ENCODE results near the gene PREX1. TPM values are rescaled to one million over a fixed set of nuclear protein-coding genes. Genes with fewer than 3 reads are reported as not detected.
"Not testable (repeated sequence)": the region's sequence is repeated elsewhere in the genome, so short reads cannot be mapped to it uniquely, and the experiment has no call there.

Gene PREX1
- 11.2 TPM for total RNA-seq
- long read RNA-seq, full-length matches to known transcripts = 3 of 18 reads
- long read RNA-seq, partial matches to known transcripts = 12 of 18 reads
- long read RNA-seq, other reads (novel, unspliced or antisense) = 3 of 18 reads

GRCh38 chr20:48827855-48828733 is at the start of gene PREX1:
TSS of gene PREX1 (minus strand) at chr20:48827999. CDS start at chr20:48827860, 139 bp downstream.
- Histone ChIP-seq H3K27ac (replicated peaks) (peak within 1 kb of the TSS; percentile 89), H3K9me3 (replicated peaks) (no peaks in the 10 kb centered on the region), H3K4me3 (peak within 1 kb of the TSS; percentile 79), H3K27me3 (ENCODE audit: low read depth) (peaks cover 7% of the 10 kb centered on the region), H3K4me1 (peaks cover 63% of the 10 kb centered on the region), H3K36me3 (no peaks in the 10 kb centered on the region)
- peak; percentile 86 for DNase-seq
- peak; percentile 35 for TF ChIP-seq CTCF (IDR thresholded peaks at IDR 0.05; ENCODE audit: borderline replicate concordance)
- intact Hi-C loops (cut with micrococcal nuclease) = no loop called here

GRCh38 chr20:48877304-48877703 is 49.5 kb upstream of the PREX1 start:
- Histone ChIP-seq H3K27me3 (ENCODE audit: low read depth) (no peaks in the 10 kb centered on the region), H3K9me3 (replicated peaks) (no peaks in the 10 kb centered on the region), H3K36me3 (no peaks in the 10 kb centered on the region), H3K27ac (replicated peaks) (no peak overlapping the region), H3K4me1 (peaks cover 4% of the 10 kb centered on the region), H3K4me3 (no peak overlapping the region)
- intact Hi-C loops (cut with micrococcal nuclease) = no loop called here
- no peak for TF ChIP-seq CTCF (IDR thresholded peaks at IDR 0.05; ENCODE audit: borderline replicate concordance)
- DNase-seq = no peak

- no peaks in the 10 kb centered on the region for H3K36me3 ChIP-seq
- no peak overlapping the region for H3K27ac ChIP-seq (replicated peaks)
- intact Hi-C loops (cut with micrococcal nuclease) = no loop called here
- H3K4me1 ChIP-seq = peaks cover 4% of the 10 kb centered on the region
- H3K9me3 ChIP-seq (replicated peaks) = no peaks in the 10 kb centered on the region
- no peaks in the 10 kb centered on the region for H3K27me3 ChIP-seq (ENCODE audit: low read depth)
- DNase-seq = no peak
- no peak for TF ChIP-seq CTCF (IDR thresholded peaks at IDR 0.05; ENCODE audit: borderline replicate concordance)
- no peak overlapping the region for H3K4me3 ChIP-seq
These were observed 48.1 kb upstream of the PREX1 start for GRCh38 chr20:48875914-48876240.

GRCh38 chr20:48875233-48875913 is 47.6 kb upstream of the PREX1 start:
- DNase-seq = no peak
- Histone ChIP-seq H3K4me1 (peaks cover 4% of the 10 kb centered on the region), H3K27ac (replicated peaks) (no peak overlapping the region), H3K4me3 (no peak overlapping the region), H3K36me3 (no peaks in the 10 kb centered on the region), H3K27me3 (ENCODE audit: low read depth) (no peaks in the 10 kb centered on the region), H3K9me3 (replicated peaks) (no peaks in the 10 kb centered on the region)
- no peak for TF ChIP-seq CTCF (IDR thresholded peaks at IDR 0.05; ENCODE audit: borderline replicate concordance)
- intact Hi-C loops (cut with micrococcal nuclease) = no loop called here

- H3K4me3 ChIP-seq; H3K4me1 ChIP-seq; H3K9me3 ChIP-seq (replicated peaks); DNase-seq; intact Hi-C loops (cut with micrococcal nuclease); H3K27ac ChIP-seq (replicated peaks); H3K36me3 ChIP-seq: not testable (repeated sequence)
- peaks cover 14% of the 10 kb centered on the region for H3K27me3 ChIP-seq (ENCODE audit: low read depth)
These were observed 41.6 kb upstream of the PREX1 start for GRCh38 chr20:48869442-48869841.

- Histone ChIP-seq H3K9me3 (replicated peaks) (no peaks in the 10 kb centered on the region), H3K36me3 (no peaks in the 10 kb centered on the region), H3K27me3 (ENCODE audit: low read depth) (peaks cover 14% of the 10 kb centered on the region), H3K4me1 (no peaks in the 10 kb centered on the region), H3K4me3 (no peak overlapping the region), H3K27ac (replicated peaks) (no peak overlapping the region)
- TF ChIP-seq CTCF (IDR thresholded peaks at IDR 0.05; ENCODE audit: borderline replicate concordance) = no peak
- intact Hi-C loops (cut with micrococcal nuclease) = no loop called here
- DNase-seq = no peak
These were observed 39.1 kb upstream of the PREX1 start for GRCh38 chr20:48866936-48867335.
